Pons (tissue), 1 donor: Measurements from ENCODE around the gene MED13.
"Not testable (repeated sequence)": the region's sequence is repeated elsewhere in the genome, so short reads cannot be mapped to it uniquely, and the experiment has no call there.

Source experiments
- DNase-seq: peaks from one replicate; pipeline ENCODE4 v3.0.0-alpha.2; 2016; ENCODE audit warnings: low spot score

Gene MED13

GRCh38 chr17:62086737-62087136, 21.7 kb upstream of the MED13 start:
- no peak for DNase-seq

DNA sequence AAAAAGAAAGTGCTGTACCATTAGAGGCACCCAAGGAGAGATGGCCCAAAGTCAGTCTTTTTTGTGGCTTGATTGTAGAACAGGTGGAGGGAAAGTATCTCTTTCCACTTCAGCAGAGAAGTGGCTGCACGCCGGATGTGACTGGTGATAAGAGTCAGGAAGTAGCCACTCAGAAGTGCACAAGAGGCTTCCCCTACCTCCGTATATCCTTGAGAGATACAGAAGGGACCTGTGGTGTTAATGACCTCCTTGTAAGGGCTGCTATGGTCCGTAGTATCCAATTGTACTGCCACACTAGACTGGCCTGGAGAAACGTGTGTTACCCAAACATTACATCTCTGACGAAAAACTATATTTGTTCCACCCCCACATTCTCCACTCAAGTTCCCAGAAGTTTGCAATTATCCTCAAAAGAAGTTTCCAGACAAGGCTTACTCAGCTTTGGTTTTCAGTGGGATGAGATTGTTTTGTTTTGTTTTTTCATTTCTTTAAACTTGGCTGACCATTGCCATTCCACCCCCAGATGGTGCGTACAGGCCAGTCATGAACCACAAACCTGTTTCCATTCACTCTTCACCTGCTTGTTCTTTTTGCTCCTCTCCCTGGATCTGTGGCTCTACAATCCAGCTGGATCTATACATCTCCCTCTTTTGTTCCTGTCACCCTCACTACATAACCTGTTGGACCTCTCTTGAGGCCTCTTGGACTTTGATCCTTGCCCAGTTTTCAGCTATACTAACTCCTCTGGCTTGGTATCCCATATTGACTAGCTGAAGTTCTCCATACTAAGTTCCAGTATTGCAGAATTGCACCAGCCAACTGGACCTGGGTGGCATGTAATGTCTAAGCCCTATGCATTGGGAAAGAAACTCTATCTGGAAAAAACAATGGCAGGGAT, 20.7 kb upstream of the MED13 start:
- DNase-seq, result no peak

- no peak for DNase-seq
Observed at GRCh38 chr17:62084585-62084984, 19.5 kb upstream of the MED13 start.

DNA sequence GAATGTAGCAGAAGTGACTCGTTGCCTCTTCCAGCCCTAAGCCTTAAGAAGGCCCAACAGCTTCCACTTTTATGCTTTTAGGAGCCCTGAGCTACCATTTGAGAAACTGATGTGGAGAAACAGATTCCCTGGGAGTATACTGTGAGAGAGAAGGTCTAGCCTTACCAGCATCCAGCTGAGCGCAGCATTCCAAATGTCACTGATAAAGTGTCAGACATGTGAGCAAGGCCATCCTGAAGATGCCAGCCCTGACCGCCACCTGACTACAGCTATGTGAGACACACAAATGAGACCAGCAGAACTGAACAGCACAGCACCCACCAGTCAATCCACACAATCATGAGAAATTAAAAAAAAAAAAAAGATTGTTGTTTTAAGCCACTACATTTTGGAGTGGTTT, 18.6 kb upstream of the MED13 start:
- no peak for DNase-seq

- no peak for DNase-seq
Observed at GRCh38 chr17:62080647-62081046, 15.6 kb upstream of the MED13 start.

- no peak for DNase-seq
Observed at GRCh38 chr17:62078009-62078408, 12.9 kb upstream of the MED13 start.

- no peak for DNase-seq
Observed at GRCh38 chr17:62076864-62077788, 12.0 kb upstream of the MED13 start.

DNA sequence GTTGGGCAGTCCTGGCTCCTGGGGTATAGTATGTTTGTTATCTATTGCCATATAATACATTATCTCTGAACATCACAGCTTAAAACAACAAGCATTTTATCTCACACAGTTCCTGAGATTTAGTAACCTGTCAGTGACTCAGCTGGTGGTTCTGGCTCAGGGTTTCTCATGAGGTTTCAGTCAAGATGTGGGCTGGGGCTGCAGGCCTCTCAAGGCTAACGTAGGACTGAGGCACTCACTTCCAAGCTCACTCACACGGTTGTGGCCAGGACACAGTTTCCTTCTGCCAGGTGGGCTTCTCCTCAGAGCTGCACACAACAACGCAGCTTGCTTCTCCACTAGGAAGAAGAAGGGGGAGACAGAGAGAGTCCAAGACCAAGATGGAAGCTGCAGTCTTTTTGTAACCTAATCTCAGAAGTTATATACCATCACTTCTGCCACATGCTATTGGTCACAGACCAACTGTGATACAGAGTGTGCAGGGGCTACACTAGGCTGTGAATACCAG, 10.3 kb upstream of the MED13 start:
- DNase-seq, result no peak

GRCh38 chr17:62073993-62074392, 8.9 kb upstream of the MED13 start:
- DNase-seq, result no peak

DNA sequence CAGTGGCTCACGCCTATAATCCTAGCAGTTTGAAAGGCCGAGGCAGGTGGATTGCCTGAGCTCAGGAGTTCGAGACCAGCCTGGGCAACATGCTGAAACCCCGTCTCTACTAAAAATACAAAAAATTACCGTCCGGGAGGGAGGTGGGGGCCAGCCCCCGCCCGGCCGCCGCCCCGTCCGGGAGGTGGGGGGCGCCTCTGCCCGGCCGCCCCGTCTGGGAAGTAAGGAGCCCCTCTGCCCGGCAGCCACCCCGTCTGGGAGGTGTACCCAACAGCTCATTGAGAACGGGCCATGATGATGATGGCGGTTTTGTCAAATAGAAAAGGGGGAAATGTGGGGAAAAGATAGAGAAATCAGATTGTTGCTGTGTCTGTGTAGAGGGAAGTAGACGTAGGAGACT, 7.8 kb upstream of the MED13 start:
- not testable (repeated sequence) for DNase-seq

DNA sequence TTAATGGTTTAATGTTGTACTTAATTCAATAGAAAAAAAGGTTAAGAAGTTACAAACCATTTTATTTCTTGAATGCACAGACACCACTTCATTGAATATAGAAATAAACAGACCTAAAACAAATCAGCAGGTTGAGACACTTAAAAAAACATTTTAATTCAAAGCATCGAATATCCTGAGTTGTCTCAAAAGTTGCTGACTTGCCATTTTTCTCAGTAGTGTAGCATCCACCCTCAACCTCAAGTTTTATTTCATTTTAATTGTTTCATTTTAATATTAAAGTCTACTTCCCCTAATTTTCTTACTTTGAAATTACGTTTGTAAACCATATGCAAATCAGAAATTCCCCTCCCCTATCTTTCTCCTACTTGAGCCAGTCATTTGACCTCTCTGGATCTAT, 5.8 kb upstream of the MED13 start:
- no peak for DNase-seq

GRCh38 chr17:62067165-62068145, 2.4 kb upstream of the MED13 start:
- no peak for DNase-seq

DNA sequence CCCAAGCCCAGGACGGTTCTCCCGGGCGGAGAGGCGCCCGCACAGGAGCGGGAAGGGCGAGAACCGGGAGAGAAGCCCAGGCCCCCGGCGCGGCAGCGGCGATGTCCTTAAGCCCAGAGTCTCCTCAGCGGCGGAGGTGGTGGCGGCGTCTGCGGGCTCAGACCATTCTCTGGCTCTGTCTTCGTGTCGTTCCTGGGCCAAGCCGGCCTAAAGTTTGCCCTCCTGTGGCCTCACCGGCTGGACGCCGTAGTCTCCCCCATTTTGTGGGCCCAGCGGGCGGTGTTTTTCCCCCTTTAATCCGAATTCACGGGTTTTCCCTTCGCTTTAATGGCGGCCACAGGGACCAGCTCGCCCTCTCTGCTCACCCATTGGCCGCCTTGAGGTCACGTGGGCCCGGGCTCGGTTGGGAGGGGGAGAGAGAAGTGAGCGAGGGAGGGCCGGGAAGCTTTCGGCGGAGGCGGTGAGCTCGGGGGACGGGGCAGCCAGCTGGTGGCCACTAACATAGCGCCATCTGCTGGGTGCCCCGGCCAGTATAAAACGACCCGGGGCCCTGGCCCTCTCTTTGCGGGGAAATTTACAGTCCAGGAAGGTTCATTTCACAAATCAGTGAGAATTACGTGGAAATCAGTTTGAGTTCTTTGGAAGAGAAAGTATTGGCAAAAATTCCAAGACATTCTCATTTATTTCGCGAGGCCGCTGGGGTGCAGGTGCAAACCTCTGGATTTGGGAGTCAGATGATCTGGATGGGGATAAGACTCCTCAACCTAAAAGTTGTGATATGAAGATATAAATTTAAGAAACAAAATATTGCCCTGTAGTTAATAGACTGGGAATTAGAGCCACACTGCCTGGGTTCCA, 762 bp upstream of the MED13 start:
- DNase-seq, result peak; percentile 98

- peak; percentile 36 for DNase-seq
Observed at GRCh38 chr17:62064029-62064790, 868 bp downstream of the MED13 start.

DNA sequence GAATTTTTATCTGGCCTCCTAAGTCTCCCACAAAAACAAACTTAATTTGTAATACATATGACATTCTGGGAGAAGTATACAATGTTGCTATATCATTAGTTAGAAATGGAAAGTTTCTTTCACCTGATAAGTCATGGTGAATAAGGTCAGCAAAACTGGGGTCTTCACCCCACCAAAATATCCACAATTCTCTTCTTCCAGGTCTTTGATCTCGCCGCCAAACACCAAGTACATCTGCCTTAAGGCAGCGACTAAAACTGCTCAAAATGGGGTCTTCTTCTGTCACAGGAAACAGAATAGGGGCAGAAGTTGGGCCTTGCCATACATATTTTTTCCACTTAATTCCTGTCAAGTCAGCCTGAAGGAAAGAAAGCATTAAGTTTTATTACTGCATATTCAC, 2.1 kb downstream of the MED13 start:
- no peak for DNase-seq

- DNase-seq, result no peak
Observed at GRCh38 chr17:62062302-62062701, 2.8 kb downstream of the MED13 start.

GRCh38 chr17:62059414-62059813, 5.7 kb downstream of the MED13 start:
- no peak for DNase-seq

DNA sequence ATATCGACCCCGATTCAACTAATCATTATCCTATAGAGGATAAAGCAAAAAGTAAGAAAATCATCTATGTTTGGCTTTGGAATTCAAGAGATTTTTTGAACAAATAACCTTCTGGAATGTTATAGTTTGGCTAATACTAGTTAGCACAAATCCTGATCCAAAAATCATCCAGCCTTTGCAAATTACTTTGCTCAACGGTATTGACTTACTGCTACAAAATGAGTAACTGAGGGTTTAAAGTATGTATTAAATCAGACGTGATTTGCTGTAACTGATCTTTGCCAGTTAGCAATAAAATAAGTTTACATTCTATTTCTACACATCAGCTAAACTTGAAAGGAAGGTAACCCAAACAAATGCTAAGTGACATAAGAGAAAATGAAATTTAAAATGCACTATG, 6.5 kb downstream of the MED13 start:
- no peak for DNase-seq

GRCh38 chr17:62057696-62058095, 7.4 kb downstream of the MED13 start:
- DNase-seq, result no peak
